ENCODE measurements around the gene PRR3.

GRCh38 chr6:30557683-30557981, 537 bp downstream of the PRR3 start:
- TF ChIP-seq SPI1 (IDR thresholded peaks at IDR 0.05; ENCODE audit: borderline replicate concordance, low read depth) (no peak), CTCF (IDR thresholded peaks at IDR 0.05; ENCODE audit: insufficient read depth, low read length) (no peak)
- TF ChIP-seq, protein P1, sequence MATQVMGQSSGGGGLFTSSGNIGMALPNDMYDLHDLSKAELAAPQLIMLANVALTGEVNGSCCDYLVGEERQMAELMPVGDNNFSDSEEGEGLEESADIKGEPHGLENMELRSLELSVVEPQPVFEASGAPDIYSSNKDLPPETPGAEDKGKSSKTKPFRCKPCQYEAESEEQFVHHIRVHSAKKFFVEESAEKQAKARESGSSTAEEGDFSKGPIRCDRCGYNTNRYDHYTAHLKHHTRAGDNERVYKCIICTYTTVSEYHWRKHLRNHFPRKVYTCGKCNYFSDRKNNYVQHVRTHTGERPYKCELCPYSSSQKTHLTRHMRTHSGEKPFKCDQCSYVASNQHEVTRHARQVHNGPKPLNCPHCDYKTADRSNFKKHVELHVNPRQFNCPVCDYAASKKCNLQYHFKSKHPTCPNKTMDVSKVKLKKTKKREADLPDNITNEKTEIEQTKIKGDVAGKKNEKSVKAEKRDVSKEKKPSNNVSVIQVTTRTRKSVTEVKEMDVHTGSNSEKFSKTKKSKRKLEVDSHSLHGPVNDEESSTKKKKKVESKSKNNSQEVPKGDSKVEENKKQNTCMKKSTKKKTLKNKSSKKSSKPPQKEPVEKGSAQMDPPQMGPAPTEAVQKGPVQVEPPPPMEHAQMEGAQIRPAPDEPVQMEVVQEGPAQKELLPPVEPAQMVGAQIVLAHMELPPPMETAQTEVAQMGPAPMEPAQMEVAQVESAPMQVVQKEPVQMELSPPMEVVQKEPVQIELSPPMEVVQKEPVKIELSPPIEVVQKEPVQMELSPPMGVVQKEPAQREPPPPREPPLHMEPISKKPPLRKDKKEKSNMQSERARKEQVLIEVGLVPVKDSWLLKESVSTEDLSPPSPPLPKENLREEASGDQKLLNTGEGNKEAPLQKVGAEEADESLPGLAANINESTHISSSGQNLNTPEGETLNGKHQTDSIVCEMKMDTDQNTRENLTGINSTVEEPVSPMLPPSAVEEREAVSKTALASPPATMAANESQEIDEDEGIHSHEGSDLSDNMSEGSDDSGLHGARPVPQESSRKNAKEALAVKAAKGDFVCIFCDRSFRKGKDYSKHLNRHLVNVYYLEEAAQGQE (IDR thresholded peaks at IDR 0.05; ENCODE audit: insufficient replicate concordance, low read depth): no peak

Data from HL-60 (cell line).